ENCODE data around the gene AKAP12. TPM values are rescaled to one million over a fixed set of nuclear protein-coding genes. Genes with fewer than 3 reads are reported as not detected.
A peak's percentile ranks its signal among the peaks of the same experiment; 100 is the strongest.

AKAP12 gene
- total and polyA plus RNA-seq, 7 donors, result 2.5 to 13.1 (median 7.5) TPM

DNA sequence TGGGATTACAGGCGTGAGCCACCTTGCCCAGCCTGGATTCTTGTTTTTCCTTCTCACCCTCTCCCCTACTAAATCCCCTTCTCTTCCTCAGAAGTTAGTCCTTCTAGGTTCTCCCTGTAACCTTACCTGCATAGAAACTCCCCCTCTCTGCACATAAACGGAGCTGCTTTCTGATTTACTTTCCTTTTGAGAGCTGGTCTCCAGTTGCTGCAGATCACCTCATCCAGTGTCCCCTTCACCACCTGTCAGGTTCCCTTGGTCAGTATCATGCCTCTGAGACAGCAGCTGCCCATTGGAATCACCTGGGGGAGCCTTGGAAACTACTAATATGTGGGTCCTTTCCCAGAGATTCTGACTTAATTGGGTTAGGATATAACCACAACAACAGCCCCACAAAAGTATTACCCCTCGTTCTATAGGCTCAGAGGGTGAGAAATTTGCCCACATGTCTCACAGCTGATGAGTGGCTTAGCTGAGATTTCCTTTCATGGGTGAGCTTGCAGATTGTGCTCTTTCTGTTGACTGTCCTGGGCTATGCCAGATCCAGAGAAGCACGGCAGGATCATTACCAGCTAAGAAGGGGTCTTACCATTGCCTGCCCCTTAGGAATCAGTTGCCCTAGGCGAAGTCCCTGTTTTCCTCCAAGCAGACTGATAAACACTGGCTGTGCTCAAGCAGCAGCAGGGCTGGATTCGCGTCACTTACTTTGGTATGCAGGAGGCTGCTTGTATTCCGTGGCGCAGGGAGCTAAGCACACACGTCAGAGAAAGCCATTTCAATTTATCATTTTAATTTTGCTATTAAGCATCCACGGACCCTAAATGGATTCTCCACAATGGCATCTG, 51.3 kb downstream of the AKAP12 start:
- no peak overlapping the region for H3K4me3 ChIP-seq
- no peaks in the 10 kb centered on the region for H3K9me3 ChIP-seq
- no peaks in the 10 kb centered on the region for H3K36me3 ChIP-seq (ENCODE audit: insufficient read depth in 1 of 2, low read depth in 1 of 2)
- 49 to 53% (median 51%) methylated on average over 11 of the region's 11 CpGs for WGBS, 3 donors
- DNase-seq (peak; percentile 30 to 66), ATAC-seq (peak in 1 of 4 donors; percentile 58)
- no peaks in the 10 kb centered on the region for H3K27me3 ChIP-seq (ENCODE audit: insufficient read depth in 3 of 3, low read length in 2 of 3)
- no peaks in the 10 kb centered on the region for H3K4me1 ChIP-seq
- intact Hi-C loops (cut with DNase I), result no loop called here
- no peak overlapping the region for H3K27ac ChIP-seq
- TF ChIP-seq, protein P1, sequence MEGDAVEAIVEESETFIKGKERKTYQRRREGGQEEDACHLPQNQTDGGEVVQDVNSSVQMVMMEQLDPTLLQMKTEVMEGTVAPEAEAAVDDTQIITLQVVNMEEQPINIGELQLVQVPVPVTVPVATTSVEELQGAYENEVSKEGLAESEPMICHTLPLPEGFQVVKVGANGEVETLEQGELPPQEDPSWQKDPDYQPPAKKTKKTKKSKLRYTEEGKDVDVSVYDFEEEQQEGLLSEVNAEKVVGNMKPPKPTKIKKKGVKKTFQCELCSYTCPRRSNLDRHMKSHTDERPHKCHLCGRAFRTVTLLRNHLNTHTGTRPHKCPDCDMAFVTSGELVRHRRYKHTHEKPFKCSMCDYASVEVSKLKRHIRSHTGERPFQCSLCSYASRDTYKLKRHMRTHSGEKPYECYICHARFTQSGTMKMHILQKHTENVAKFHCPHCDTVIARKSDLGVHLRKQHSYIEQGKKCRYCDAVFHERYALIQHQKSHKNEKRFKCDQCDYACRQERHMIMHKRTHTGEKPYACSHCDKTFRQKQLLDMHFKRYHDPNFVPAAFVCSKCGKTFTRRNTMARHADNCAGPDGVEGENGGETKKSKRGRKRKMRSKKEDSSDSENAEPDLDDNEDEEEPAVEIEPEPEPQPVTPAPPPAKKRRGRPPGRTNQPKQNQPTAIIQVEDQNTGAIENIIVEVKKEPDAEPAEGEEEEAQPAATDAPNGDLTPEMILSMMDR (IDR thresholded peaks at IDR 0.05), result no peak

DNA sequence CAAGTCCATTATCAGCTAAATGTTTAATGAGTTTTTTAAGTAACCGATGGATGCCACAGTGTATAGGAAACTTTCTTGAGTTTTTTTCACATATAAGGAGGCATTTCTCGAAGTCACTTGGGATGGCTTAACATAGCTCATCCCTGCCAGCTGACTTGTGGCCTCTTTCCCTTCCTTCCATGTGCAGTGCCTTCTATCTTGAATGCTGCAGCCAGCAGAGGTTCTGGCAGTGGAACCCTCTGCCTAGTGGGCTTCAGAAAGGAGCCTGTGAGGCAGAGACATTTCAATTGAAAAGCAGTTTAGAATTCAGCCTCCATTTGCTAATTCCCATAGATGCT, 51.9 kb downstream of the AKAP12 start:
- Histone ChIP-seq H3K4me3 (no peak overlapping the region), H3K9me3 (no peaks in the 10 kb centered on the region), H3K27ac (no peak overlapping the region), H3K27me3 (ENCODE audit: insufficient read depth in 3 of 3, low read length in 2 of 3) (no peaks in the 10 kb centered on the region), H3K36me3 (ENCODE audit: insufficient read depth in 1 of 2, low read depth in 1 of 2) (no peaks in the 10 kb centered on the region), H3K4me1 (no peaks in the 10 kb centered on the region)
- no peak for DNase-seq
- TF ChIP-seq, protein P1 (IDR thresholded peaks at IDR 0.05), result no peak
- 37 to 43% (median 40%) methylated on average over 2 of the region's 2 CpGs for WGBS, 3 donors
- ATAC-seq, result no peak
- intact Hi-C loops (cut with DNase I), result no loop called here

DNA sequence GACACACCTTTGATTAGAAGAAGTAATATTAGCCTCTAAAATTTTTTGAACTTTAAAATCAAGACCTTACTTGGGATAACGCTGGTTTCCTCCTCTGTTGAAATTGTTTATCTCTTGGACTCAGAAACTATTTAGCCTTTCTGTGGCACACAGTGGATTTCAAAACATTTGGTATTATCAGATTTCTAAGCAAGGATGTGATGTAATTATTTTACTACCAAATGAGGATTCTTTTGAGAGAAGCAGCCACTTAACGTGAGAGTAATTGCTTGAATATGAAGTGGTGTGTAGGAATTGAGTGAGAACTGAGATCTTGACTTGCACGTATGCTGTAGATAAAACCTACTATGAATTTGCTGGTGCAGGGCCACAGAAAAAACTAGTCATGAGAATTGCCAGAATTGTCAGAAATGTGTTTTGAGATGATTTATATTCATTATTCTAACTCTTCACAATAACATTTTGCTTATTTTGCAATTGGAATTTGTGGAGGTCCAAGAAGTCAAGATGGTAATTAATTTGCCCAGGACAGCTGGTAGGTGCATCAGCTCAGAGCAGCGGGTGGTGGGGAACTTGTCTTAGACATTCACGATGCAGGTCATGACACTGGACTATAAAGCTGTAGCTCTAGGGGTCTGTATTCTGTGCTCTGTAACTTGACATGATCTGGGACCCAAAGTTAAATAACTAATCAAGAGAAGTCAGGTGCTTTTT, 53.4 kb downstream of the AKAP12 start:
- WGBS, 3 donors, result 63 to 79% (median 63%) methylated on average over 5 of the region's 5 CpGs
- no peak for DNase-seq
- H3K27ac ChIP-seq, result no peak overlapping the region
- TF ChIP-seq, protein P1 (IDR thresholded peaks at IDR 0.05), result no peak
- no peaks in the 10 kb centered on the region for H3K4me1 ChIP-seq
- H3K4me3 ChIP-seq, result no peak overlapping the region
- no peaks in the 10 kb centered on the region for H3K27me3 ChIP-seq (ENCODE audit: insufficient read depth in 3 of 3, low read length in 2 of 3)
- ATAC-seq, result no peak
- intact Hi-C loops (cut with DNase I), result no loop called here
- H3K36me3 ChIP-seq (ENCODE audit: insufficient read depth in 1 of 2, low read depth in 1 of 2), result no peaks in the 10 kb centered on the region
- H3K9me3 ChIP-seq, result no peaks in the 10 kb centered on the region

DNA sequence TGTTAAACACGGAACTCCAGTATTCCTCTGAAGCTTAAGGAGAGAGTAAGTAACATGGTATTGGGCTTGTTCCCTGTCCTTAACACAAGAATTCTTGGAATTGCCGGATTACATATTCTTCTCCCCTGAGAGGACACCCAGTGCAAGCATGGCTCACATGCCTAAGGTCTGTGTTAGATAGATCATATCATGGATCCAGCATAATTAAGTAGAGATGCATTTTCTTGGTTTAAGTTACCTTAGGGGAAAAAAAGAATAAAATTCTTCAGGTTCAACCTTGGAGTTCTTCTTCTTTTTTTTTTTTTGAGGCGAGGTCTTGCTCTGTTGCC, 53.9 kb downstream of the AKAP12 start:
- TF ChIP-seq, protein P1 (IDR thresholded peaks at IDR 0.05), result no peak
- ATAC-seq (no peak), DNase-seq (no peak)
- 88 to 92% (median 90%) methylated on average over 3 of the region's 3 CpGs for WGBS, 3 donors
- intact Hi-C loops (cut with DNase I), result no loop called here
- Histone ChIP-seq H3K27ac (no peak overlapping the region), H3K4me3 (no peak overlapping the region), H3K27me3 (ENCODE audit: insufficient read depth in 3 of 3, low read length in 2 of 3) (no peaks in the 10 kb centered on the region), H3K9me3 (no peaks in the 10 kb centered on the region), H3K4me1 (no peaks in the 10 kb centered on the region), H3K36me3 (ENCODE audit: insufficient read depth in 1 of 2, low read depth in 1 of 2) (no peaks in the 10 kb centered on the region)
